Activated naive CD8-positive, alpha-beta T cell treated with anti-CD3 and anti-CD28 coated beads, Interleukin-2, amount 50 U/mL, for 16 hours (primary cell): Measurements from ENCODE around the gene DHRSX.
"Not testable (repeated sequence)": the region's sequence is repeated elsewhere in the genome, so short reads cannot be mapped to it uniquely, and the experiment has no call there.

Experiments
- DNase-seq: peaks from one replicate; pipeline ENCODE4 v3.0.0-alpha.2; 2020; ENCODE audit warnings: low read depth, low spot score

DHRSX gene

GRCh38 chrX:2351999-2352995 is 148.5 kb downstream of the DHRSX start:
- no peak for DNase-seq

- no peak for DNase-seq
These were observed 149.5 kb downstream of the DHRSX start for GRCh38 chrX:2351321-2351720.

GRCh38 chrX:2350703-2351102 is 150.1 kb downstream of the DHRSX start:
- not testable (repeated sequence) for DNase-seq

GRCh38 chrX:2350036-2350435 is 150.7 kb downstream of the DHRSX start:
- not testable (repeated sequence) for DNase-seq

GRCh38 chrX:2348211-2348610 is 152.6 kb downstream of the DHRSX start:
- DNase-seq, result no peak

GRCh38 chrX:2346158-2346557 is 154.6 kb downstream of the DHRSX start:
- DNase-seq, result no peak

- DNase-seq, result no peak
These were observed 155.2 kb downstream of the DHRSX start for GRCh38 chrX:2345562-2345961.

GRCh38 chrX:2343413-2343812 is 157.4 kb downstream of the DHRSX start:
- DNase-seq, result no peak

- no peak for DNase-seq
These were observed 157.9 kb downstream of the DHRSX start for GRCh38 chrX:2342874-2343273.

GRCh38 chrX:2342281-2342688 is 158.5 kb downstream of the DHRSX start:
- no peak for DNase-seq

- no peak for DNase-seq
These were observed 159.8 kb downstream of the DHRSX start for GRCh38 chrX:2340991-2341390.

- DNase-seq, result no peak
These were observed 164.6 kb downstream of the DHRSX start for GRCh38 chrX:2336181-2336580.

GRCh38 chrX:2334237-2334636 is 166.5 kb downstream of the DHRSX start:
- DNase-seq, result no peak

GRCh38 chrX:2332252-2332651 is 168.5 kb downstream of the DHRSX start:
- DNase-seq, result no peak

GRCh38 chrX:2330910-2331309 is 169.9 kb downstream of the DHRSX start:
- DNase-seq, result no peak

GRCh38 chrX:2330487-2330886 is 170.3 kb downstream of the DHRSX start:
- DNase-seq, result no peak

- no peak for DNase-seq
These were observed 173.4 kb downstream of the DHRSX start for GRCh38 chrX:2327423-2327822.

GRCh38 chrX:2325076-2325784 is 175.5 kb downstream of the DHRSX start:
- DNase-seq, result no peak

GRCh38 chrX:2324151-2324550 is 176.6 kb downstream of the DHRSX start:
- DNase-seq, result no peak

GRCh38 chrX:2321411-2321810 is 179.4 kb downstream of the DHRSX start:
- DNase-seq, result no peak

- DNase-seq, result no peak
These were observed 180.0 kb downstream of the DHRSX start for GRCh38 chrX:2320580-2321327.

GRCh38 chrX:2320089-2320488 is 180.7 kb downstream of the DHRSX start:
- no peak for DNase-seq
